H1 (cell line): ENCODE data around the gene ADAMTS9. TPM values are rescaled to one million over a fixed set of nuclear protein-coding genes. Genes with fewer than 3 reads are reported as not detected.

Source experiments
- CTCF ChIA-PET: fragments of 300-600 bp; sonication (Branson Sonifier 250); formaldehyde crosslinking; loops from one replicate; lab custom pipeline; 2021; ENCODE audit not compliant: partially characterized antibody; lab: Charles Lee
- POLR2A ChIA-PET: fragments of 300-600 bp; sonication (Branson Sonifier 250); formaldehyde crosslinking; loops from one replicate; lab custom pipeline; 2021; ENCODE audit warnings: inconsistent platforms; ENCODE audit not compliant: partially characterized antibody; lab: Charles Lee
- DNase-seq, 2 experiments: peaks; one replicate each; pipeline versions ENCODE4 v3.0.0 to v3.0.0-alpha.2; 2010 to 2022; ENCODE audit warnings: low spot score in 2 of 2, low read depth in 1 of 2, mixed read lengths in 1 of 2
- FAIRE-seq: peaks from 2 replicates; lab custom pipeline; 2011; peaks lifted over from hg19 to GRCh38; lab: Jason Lieb, UNC
- H2AFZ ChIP-seq: 2 replicates; pipeline ENCODE4 v1.8.1; 2012; ENCODE audit warnings: low read length, inconsistent platforms
- H2AK5ac ChIP-seq: 2 replicates; pipeline ENCODE4 v1.6.1; 2013; ENCODE audit warnings: low read depth, low read length
- H2BK120ac ChIP-seq: replicated peaks from 2 replicates; pipeline ENCODE3; 2013; ENCODE audit warnings: low read depth, low read length, inconsistent platforms
- H2BK12ac ChIP-seq: 2 replicates; pipeline ENCODE4 v1.6.1; 2013; ENCODE audit warnings: low read depth, low read length
- H2BK15ac ChIP-seq: 2 replicates; pipeline ENCODE4 v1.6.1; 2013; ENCODE audit warnings: low read length
- H2BK20ac ChIP-seq: 2 replicates; pipeline ENCODE4 v1.6.1; 2013; ENCODE audit warnings: low read length
- H2BK5ac ChIP-seq: 2 replicates; pipeline ENCODE4 v1.6.1; 2013; ENCODE audit warnings: low read depth, low read length
- H3K14ac ChIP-seq: 2 replicates; pipeline ENCODE4 v1.6.1; 2013; ENCODE audit warnings: inconsistent platforms; ENCODE audit not compliant: insufficient read length
- H3K18ac ChIP-seq: 2 replicates; pipeline ENCODE4 v1.6.1; 2013; ENCODE audit warnings: low read length; ENCODE audit errors: extremely low read depth
- H3K23ac ChIP-seq: 2 replicates; pipeline ENCODE4 v1.6.1; 2013; ENCODE audit warnings: inconsistent platforms; ENCODE audit not compliant: insufficient read length
- H3K23me2 ChIP-seq: 2 replicates; pipeline ENCODE4 v1.6.1; 2013; ENCODE audit warnings: low read depth, low read length
- H3K27ac ChIP-seq: 2 replicates; pipeline ENCODE4 v1.6.1; 2011; ENCODE audit warnings: low read depth, low read length, inconsistent platforms
- H3K27me3 ChIP-seq, 4 experiments: replicated peaks in 1 of 4; 1 replicate in 1 of 4; 2 replicates in 3 of 4; pipeline versions ENCODE4 v1.6.1 to v1.8.1; 2011 to 2013; ENCODE audit warnings: low read length in 3 of 4, mild to moderate bottlenecking in 3 of 4, inconsistent platforms in 2 of 4, mixed read lengths in 2 of 4, moderate library complexity in 1 of 4; ENCODE audit not compliant: control insufficient read depth in 3 of 4, insufficient read depth in 3 of 4; ENCODE audit errors: extremely low read depth in 1 of 4
- H3K36me3 ChIP-seq, 4 experiments: 2 replicates each; pipeline versions ENCODE4 v1.6.1 to v1.8.1; 2011 to 2013; ENCODE audit warnings: mild to moderate bottlenecking in 4 of 4, low read length in 3 of 4, moderate library complexity in 2 of 4, control low read depth in 1 of 4, inconsistent platforms in 1 of 4; ENCODE audit not compliant: insufficient read depth in 4 of 4, control insufficient read depth in 2 of 4
- H3K4ac ChIP-seq: replicated peaks from 2 replicates; pipeline ENCODE3; 2013; ENCODE audit warnings: low read length, low read depth, mixed read lengths, inconsistent platforms; ENCODE audit not compliant: insufficient read length
- H3K4me1 ChIP-seq, 4 experiments: replicated peaks in 1 of 4; 1 replicate in 1 of 4; 2 replicates in 3 of 4; pipeline versions ENCODE4 v1.6.1 to v1.8.1; 2011 to 2013; ENCODE audit warnings: low read length in 3 of 4, inconsistent platforms in 2 of 4, mixed read lengths in 1 of 4; ENCODE audit not compliant: insufficient read depth in 4 of 4, control insufficient read depth in 3 of 4
- H3K4me2 ChIP-seq, 2 experiments: 2 replicates each; pipeline versions ENCODE4 v1.6.1 to v1.8.1; 2011 to 2013; ENCODE audit warnings: low read depth in 2 of 2, low read length in 2 of 2, control low read depth in 1 of 2, inconsistent platforms in 1 of 2, mild to moderate bottlenecking in 1 of 2; ENCODE audit not compliant: insufficient read depth in 1 of 2
- H3K4me3 ChIP-seq, 4 experiments: fragments of 200-600, 300-600 bp in 1 of 4; sonication (generic), shearing (Covaris generic), sonication (Bioruptor Twin) in 1 of 4; 2 replicates each; pipeline versions ENCODE4 v1.5.1 to v1.8.1; 2011 to 2016; ENCODE audit warnings: low read length in 4 of 4, low read depth in 3 of 4, control low read depth in 2 of 4, inconsistent platforms in 2 of 4, mild to moderate bottlenecking in 2 of 4, mixed read lengths in 1 of 4, moderate library complexity in 1 of 4; ENCODE audit not compliant: insufficient read depth in 2 of 4; ENCODE audit errors: extremely low read depth in 1 of 4
- H3K56ac ChIP-seq: replicated peaks from 2 replicates; pipeline ENCODE3; 2013; ENCODE audit warnings: low read depth, mild to moderate bottlenecking, mixed read lengths, low read length, inconsistent platforms; ENCODE audit not compliant: insufficient read length
- H3K79me1 ChIP-seq: 2 replicates; pipeline ENCODE4 v1.6.1; 2013; ENCODE audit warnings: low read depth, low read length, control low read depth
- H3K79me2 ChIP-seq, 2 experiments: 2 replicates each; pipeline versions ENCODE4 v1.6.1 to v1.8.1; 2012 to 2013; ENCODE audit warnings: low read length in 2 of 2, mild to moderate bottlenecking in 2 of 2, inconsistent platforms in 1 of 2; ENCODE audit not compliant: insufficient read depth in 2 of 2, control insufficient read depth in 1 of 2
- H3K9ac ChIP-seq, 4 experiments: replicated peaks in 1 of 4; 1 replicate in 1 of 4; 2 replicates in 3 of 4; pipeline versions ENCODE4 v1.6.1 to v1.8.1; 2011 to 2013; ENCODE audit warnings: low read depth in 3 of 4, low read length in 3 of 4, control low read depth in 2 of 4, mild to moderate bottlenecking in 2 of 4, moderate library complexity in 2 of 4, inconsistent platforms in 1 of 4; ENCODE audit errors: extremely low read depth in 1 of 4
- H3K9me3 ChIP-seq, 2 experiments: 2 replicates each; pipeline versions ENCODE4 v1.6.1 to v1.8.1; 2012 to 2013; ENCODE audit warnings: mild to moderate bottlenecking in 2 of 2, moderate library complexity in 2 of 2, control low read depth in 1 of 2, inconsistent platforms in 1 of 2, low read depth in 1 of 2, low read length in 1 of 2, mixed read lengths in 1 of 2; ENCODE audit not compliant: insufficient read depth in 2 of 2
- H4K20me1 ChIP-seq, 2 experiments: replicated peaks in 1 of 2; 2 replicates each; pipeline versions ENCODE3 to v1.8.1; 2011 to 2013; ENCODE audit warnings: inconsistent platforms in 2 of 2, low read length in 2 of 2, mild to moderate bottlenecking in 1 of 2; ENCODE audit not compliant: insufficient read depth in 2 of 2, control insufficient read depth in 1 of 2
- H4K5ac ChIP-seq: 2 replicates; pipeline ENCODE4 v1.6.1; 2013; ENCODE audit warnings: low read length, low read depth, mixed read lengths, inconsistent platforms; ENCODE audit not compliant: insufficient read length
- H4K8ac ChIP-seq: 2 replicates; pipeline ENCODE4 v1.8.0; 2013; ENCODE audit warnings: mild to moderate bottlenecking, moderate library complexity, low read length, inconsistent platforms; ENCODE audit not compliant: insufficient read depth; ENCODE audit errors: extremely low read depth
- H4K91ac ChIP-seq: replicated peaks from 2 replicates; pipeline ENCODE3; 2013; ENCODE audit warnings: low read length, mixed read lengths, inconsistent platforms; ENCODE audit not compliant: insufficient read length
- BCL11A ChIP-seq, 2 experiments: IDR thresholded peaks; one replicate each; pipeline ENCODE4 v1.6.1; 2011; ENCODE audit warnings: low read depth in 2 of 2, low read length in 2 of 2, mild to moderate bottlenecking in 2 of 2
- CHD2 ChIP-seq: IDR thresholded peaks from 2 replicates; pipeline ENCODE4 v1.6.1; 2012; ENCODE audit warnings: low read length, improper control_type of control experiment
- CREB1 ChIP-seq: IDR thresholded peaks from 2 replicates; pipeline ENCODE4 v1.6.1; 2012; ENCODE audit warnings: inconsistent platforms
- HDAC6 ChIP-seq: IDR thresholded peaks from one replicate; pipeline ENCODE4 v1.7.1; 2012; ENCODE audit warnings: low read depth, mild to moderate bottlenecking, inconsistent platforms, low read length, moderate library complexity
- KDM1A ChIP-seq: fragments of 200-600, 300-600 bp; sonication (generic); IDR thresholded peaks from 2 replicates; pipeline ENCODE4 v1.7.1; 2016; ENCODE audit warnings: mild to moderate bottlenecking, low read length, borderline replicate concordance
- PHF8 ChIP-seq: fragments of 200-600 bp; sonication (generic); conservative IDR thresholded peaks from 2 replicates; pipeline ENCODE4 v1.7.1; 2012; ENCODE audit warnings: low read depth, mild to moderate bottlenecking, inconsistent platforms, low read length, moderate library complexity
- RAD21 ChIP-seq, 2 experiments: IDR thresholded peaks in 1 of 2; conservative IDR thresholded peaks in 1 of 2; 2 replicates each; pipeline ENCODE4 v1.6.1; 2011; ENCODE audit warnings: low read depth in 2 of 2, low read length in 2 of 2, improper control_type of control experiment in 1 of 2, inconsistent platforms in 1 of 2, mild to moderate bottlenecking in 1 of 2, moderate library complexity in 1 of 2
- RNF2 ChIP-seq: fragments of 200-900, 300-1000 bp; sonication (generic); IDR thresholded peaks from 2 replicates; pipeline ENCODE4 v1.7.1; 2016; ENCODE audit warnings: borderline replicate concordance, low read depth, mild to moderate bottlenecking, antibody characterized with exemption, low read length; ENCODE audit not compliant: poor library complexity, severe bottlenecking; ENCODE audit errors: missing control alignments
- SAP30 ChIP-seq: fragments of 300-600 bp; sonication (generic); IDR thresholded peaks from 2 replicates; pipeline ENCODE4 v1.7.1; 2012; ENCODE audit warnings: low read length, moderate library complexity, mild to moderate bottlenecking, inconsistent platforms; ENCODE audit not compliant: insufficient read depth, insufficient replicate concordance
- SIRT6 ChIP-seq: IDR thresholded peaks from one replicate; pipeline ENCODE4 v1.7.1; 2012; ENCODE audit warnings: low read length, inconsistent platforms
- SP2 ChIP-seq: IDR thresholded peaks from 2 replicates; pipeline ENCODE4 v1.6.1; 2012; ENCODE audit warnings: mild to moderate bottlenecking, low read length, inconsistent platforms
- SUZ12 ChIP-seq: fragments of 200-600 bp; sonication (generic); IDR thresholded peaks from 2 replicates; pipeline ENCODE4 v1.6.1; 2012; ENCODE audit warnings: mild to moderate bottlenecking, inconsistent platforms, low read length, moderate library complexity, mixed read lengths
- TBP ChIP-seq: IDR thresholded peaks from 2 replicates; pipeline ENCODE4 v1.6.1; 2011; ENCODE audit warnings: low read depth, low read length, improper control_type of control experiment
- WGBS, 2 experiments: shearing (Covaris generic) in 1 of 2; methylation state at CpG; one replicate each; pipeline versions ENCODE4 v1.1.6 to v1.1.7; 2013 to 2015; ENCODE audit warnings: low lambda C conversion rate in 2 of 2, mixed read lengths in 2 of 2, inconsistent platforms in 1 of 2, low coverage in 1 of 2, missing lambda C conversion rate in 1 of 2; ENCODE audit not compliant: insufficient replicate concordance in 2 of 2, insufficient coverage in 1 of 2, insufficient read length in 1 of 2; ENCODE audit errors: extremely low coverage in 1 of 2, missing lambda C conversion rate in 1 of 2; 5-methylcytosine and 5-hydroxymethylcytosine counted together
- polyA plus RNA-seq, 7 experiments: library from polyadenylated mRNA; depleted of rRNA in 3 of 7; stranded (reverse) in 5 of 7; unstranded in 2 of 7; fragments of >200 nt in 5 of 7; fragments of 200-250 nt in 2 of 7; gene quantifications; 1 replicate in 5 of 7; 2 replicates in 1 of 7; 4 replicates in 1 of 7; pipeline versions ENCODE4 v1.2.1 to v1.2.3, GENCODE V29; 2011 to 2013; ENCODE audit warnings: missing spikeins in 2 of 7, mixed read lengths in 2 of 7
- total RNA-seq: library from RNA; stranded (reverse); fragmentation: NEBNext Ultra II Directional; extraction: Animal tissue kit (Norgen Biotek cat#: 25700); gene quantifications from 2 replicates; pipeline ENCODE4 v1.2.1, GENCODE V29; 2021

ADAMTS9 gene
- total and polyA plus RNA-seq, 2 of the 8 experiments (the other 6 are each of a cell fraction or from before 2014, with no cell fraction given) = 0.20 to 0.41 TPM

DNA sequence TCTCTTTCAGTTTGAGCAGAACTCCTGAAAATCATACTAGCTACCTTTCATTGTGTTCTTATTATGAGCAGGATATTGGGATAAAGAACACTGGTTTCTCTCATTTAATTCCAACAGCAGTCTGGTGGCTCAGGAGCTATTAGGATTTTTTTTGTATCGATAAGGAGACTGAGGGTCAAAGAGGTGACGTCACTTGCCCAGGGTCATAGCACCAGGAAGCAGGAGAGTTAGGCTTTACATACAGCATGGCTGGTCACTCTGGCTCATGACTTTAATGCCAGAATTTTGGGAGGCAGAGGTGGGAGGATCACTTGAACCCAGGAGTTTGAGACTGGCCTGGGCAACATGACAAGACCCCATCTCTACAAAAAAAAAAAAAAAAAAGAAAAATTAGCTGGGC, 113.6 kb downstream of the ADAMTS9 start:
- H2AK5ac ChIP-seq = no peak overlapping the region
- no peak overlapping the region for H2BK120ac ChIP-seq
- H3K4me3 ChIP-seq = no peak overlapping the region
- H2BK12ac ChIP-seq = no peak overlapping the region
- no peaks in the 10 kb centered on the region for H3K79me2 ChIP-seq
- H3K14ac ChIP-seq = no peak overlapping the region
- H3K18ac ChIP-seq = no peak overlapping the region
- WGBS, 2 experiments = 86% methylated on average over 2 of the region's 2 CpGs; no CpG with 5 or more reads in 1 of the 2 experiments
- H2BK15ac ChIP-seq = no peak overlapping the region
- H2AFZ ChIP-seq = no peak overlapping the region
- H3K4me2 ChIP-seq = no peak overlapping the region
- no peaks in the 10 kb centered on the region for H3K9me3 ChIP-seq
- H4K8ac ChIP-seq = no peak overlapping the region
- no peak overlapping the region for H4K91ac ChIP-seq
- no peak overlapping the region for H2BK20ac ChIP-seq
- CTCF ChIA-PET = interaction anchor here (0.5 to 4.4 kb wide), 15 partner anchors 10 to 809 kb away, joined by 3 to 37 read pairs (median 5); no protein-coding TSS in a partner anchor
- H4K5ac ChIP-seq = no peak overlapping the region
- H3K27ac ChIP-seq = no peak overlapping the region
- H2BK5ac ChIP-seq = no peak overlapping the region
- POLR2A ChIA-PET = interaction anchor here (0.6 kb wide), 1 partner anchor 214 kb away, joined by 3 read pairs; no protein-coding TSS in a partner anchor
- H3K4ac ChIP-seq = no peak overlapping the region
- no peak for DNase-seq
- no peaks in the 10 kb centered on the region for H3K23me2 ChIP-seq
- H3K27me3 ChIP-seq = no peaks in the 10 kb centered on the region
- no peaks in the 10 kb centered on the region for H4K20me1 ChIP-seq
- no peaks in the 10 kb centered on the region for H3K79me1 ChIP-seq
- no peak overlapping the region for H3K56ac ChIP-seq
- no peaks in the 10 kb centered on the region for H3K36me3 ChIP-seq
- no peak overlapping the region for H3K23ac ChIP-seq
- no peak overlapping the region for H3K9ac ChIP-seq
- no peak for FAIRE-seq
- peaks cover 0 to 5% (median 0%) of the 10 kb centered on the region in 4 experiments; a peak in 2 of 7 replicates for H3K4me1 ChIP-seq
- no peak for TF ChIP-seq SIRT6
- no peak for TF ChIP-seq PHF8
- TF ChIP-seq RNF2 = no peak
- no peak for TF ChIP-seq KDM1A
- no peak for TF ChIP-seq SP2
- TF ChIP-seq HDAC6 = no peak
- no peak for TF ChIP-seq SUZ12
- no peak for TF ChIP-seq SAP30
- no peak for TF ChIP-seq TBP
- no peak for TF ChIP-seq CHD2
- TF ChIP-seq RAD21 (IDR thresholded peaks at IDR 0.05 in 1 of 2, conservative IDR thresholded peaks at IDR 0.05 in 1 of 2; ENCODE audit: low read depth in 2 of 2, low read length in 2 of 2) = no peak
- TF ChIP-seq CREB1 = no peak
- no peak for TF ChIP-seq BCL11A (IDR thresholded peaks at IDR 0.05; ENCODE audit: low read depth in 2 of 2, low read length in 2 of 2)
